SK-N-SH treated with all-trans-retinoic acid at 6 μM for 48 hours (cell line): ENCODE measurements around the gene OAS1.

Experiments used
- ARNTL ChIP-seq: fragments of 450-650 bp; formaldehyde crosslinking; IDR thresholded peaks from 2 replicates; pipeline ENCODE4 v1.5.0; 2020; ENCODE audit warnings: low read depth, mild to moderate bottlenecking, moderate library complexity, borderline replicate concordance
- CREB5 ChIP-seq: fragments of 250-450 bp; sonication (Bioruptor Pico); IDR thresholded peaks from 2 replicates; pipeline ENCODE4 v1.5.1; 2020; ENCODE audit warnings: low read depth, mild to moderate bottlenecking, moderate library complexity
- CSDC2 ChIP-seq: fragments of 250-450 bp; sonication (Bioruptor Pico); IDR thresholded peaks from 2 replicates; pipeline ENCODE4 v1.5.0; 2020; ENCODE audit warnings: mild to moderate bottlenecking, moderate library complexity
- CSRNP3 ChIP-seq: fragments of 250-450 bp; sonication (Bioruptor Pico); IDR thresholded peaks from 2 replicates; pipeline ENCODE4 v1.5.1; 2021; ENCODE audit warnings: mild to moderate bottlenecking, moderate library complexity
- GLIS3 ChIP-seq: fragments of 250-450 bp; sonication (Bioruptor Pico); IDR thresholded peaks from 2 replicates; pipeline ENCODE4 v1.5.0; 2020; ENCODE audit warnings: mild to moderate bottlenecking, moderate library complexity
- OSR1 ChIP-seq: fragments of 250-450 bp; sonication (Bioruptor Pico); IDR thresholded peaks from 2 replicates; pipeline ENCODE4 v1.8.0; 2022; ENCODE audit warnings: moderate library complexity, mild to moderate bottlenecking, inconsistent platforms
- PATZ1 ChIP-seq: fragments of 250-450 bp; sonication (Bioruptor Pico); IDR thresholded peaks from 2 replicates; pipeline ENCODE4 v1.8.0; 2020; ENCODE audit warnings: mild to moderate bottlenecking, moderate library complexity, borderline replicate concordance
- POU6F1 ChIP-seq: fragments of 250-450 bp; sonication (Bioruptor Pico); IDR thresholded peaks from 2 replicates; pipeline ENCODE4 v1.8.0; 2021; ENCODE audit warnings: low read depth, mild to moderate bottlenecking, moderate library complexity, borderline replicate concordance
- PPARA ChIP-seq: fragments of 250-450 bp; sonication (Bioruptor Pico); IDR thresholded peaks from 2 replicates; pipeline ENCODE4 v1.5.0; 2020; ENCODE audit warnings: mild to moderate bottlenecking, borderline replicate concordance
- RARB ChIP-seq: fragments of 250-450 bp; sonication (Bioruptor Pico); IDR thresholded peaks from 2 replicates; pipeline ENCODE4 v1.8.0; 2021; ENCODE audit warnings: mild to moderate bottlenecking, moderate library complexity
- ZFP30 ChIP-seq: fragments of 450-650 bp; formaldehyde crosslinking; IDR thresholded peaks from 2 replicates; pipeline ENCODE4 v1.5.0; 2022; ENCODE audit warnings: mild to moderate bottlenecking, moderate library complexity
- ZNF565 ChIP-seq: fragments of 450-650 bp; formaldehyde crosslinking; conservative IDR thresholded peaks from 2 replicates; pipeline ENCODE4 v1.5.0; 2020; ENCODE audit warnings: low read depth, mild to moderate bottlenecking, moderate library complexity
- ZNF70 ChIP-seq: fragments of 450-650 bp; formaldehyde crosslinking; IDR thresholded peaks from 2 replicates; pipeline ENCODE4 v1.5.0; 2020; ENCODE audit warnings: mild to moderate bottlenecking, moderate library complexity

- TF ChIP-seq POU6F1 (no peak), RARB (CRISPR knock-in tag) (no peak), ZNF565 (CRISPR knock-in tag) (no peak), CSRNP3 (CRISPR knock-in tag) (no peak), PATZ1 (CRISPR knock-in tag) (no peak), CREB5 (CRISPR knock-in tag) (no peak), OSR1 (CRISPR knock-in tag) (no peak), ZNF70 (CRISPR knock-in tag) (no peak), GLIS3 (CRISPR knock-in tag) (no peak), ARNTL (CRISPR knock-in tag) (no peak), PPARA (CRISPR knock-in tag) (no peak), ZFP30 (CRISPR knock-in tag) (no peak), CSDC2 (no peak)
Observed at GRCh38 chr12:112961074-112961473, 54.3 kb downstream of the OAS1 start.
